GM12872 (cell line): ENCODE data around the gene KRTAP12-1.

Experiments
- TF ChIP-seq, protein P1 (sequence below): IDR thresholded peaks from 3 replicates; pipeline ENCODE4 v1.5.1; 2011; ENCODE audit warnings: low read depth, mild to moderate bottlenecking, low read length, moderate library complexity; ENCODE audit not compliant: insufficient read depth

The KRTAP12-1 gene

GRCh38 chr21:44656868-44657267 lies 25.1 kb downstream of the KRTAP12-1 start:
- TF ChIP-seq, protein P1, sequence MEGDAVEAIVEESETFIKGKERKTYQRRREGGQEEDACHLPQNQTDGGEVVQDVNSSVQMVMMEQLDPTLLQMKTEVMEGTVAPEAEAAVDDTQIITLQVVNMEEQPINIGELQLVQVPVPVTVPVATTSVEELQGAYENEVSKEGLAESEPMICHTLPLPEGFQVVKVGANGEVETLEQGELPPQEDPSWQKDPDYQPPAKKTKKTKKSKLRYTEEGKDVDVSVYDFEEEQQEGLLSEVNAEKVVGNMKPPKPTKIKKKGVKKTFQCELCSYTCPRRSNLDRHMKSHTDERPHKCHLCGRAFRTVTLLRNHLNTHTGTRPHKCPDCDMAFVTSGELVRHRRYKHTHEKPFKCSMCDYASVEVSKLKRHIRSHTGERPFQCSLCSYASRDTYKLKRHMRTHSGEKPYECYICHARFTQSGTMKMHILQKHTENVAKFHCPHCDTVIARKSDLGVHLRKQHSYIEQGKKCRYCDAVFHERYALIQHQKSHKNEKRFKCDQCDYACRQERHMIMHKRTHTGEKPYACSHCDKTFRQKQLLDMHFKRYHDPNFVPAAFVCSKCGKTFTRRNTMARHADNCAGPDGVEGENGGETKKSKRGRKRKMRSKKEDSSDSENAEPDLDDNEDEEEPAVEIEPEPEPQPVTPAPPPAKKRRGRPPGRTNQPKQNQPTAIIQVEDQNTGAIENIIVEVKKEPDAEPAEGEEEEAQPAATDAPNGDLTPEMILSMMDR, result no peak

GRCh38 chr21:44654576-44655175 lies 27.3 kb downstream of the KRTAP12-1 start, which contains the start of gene KRTAP12-4:
KRTAP12-4 (minus strand) TSS chr21:44654659; CDS start chr21:44654614, 45 bp downstream.
- TF ChIP-seq, protein P1, result no peak

GRCh38 chr21:44653656-44654575 lies 28.0 kb downstream of the KRTAP12-1 start:
- TF ChIP-seq, protein P1, result no peak

DNA sequence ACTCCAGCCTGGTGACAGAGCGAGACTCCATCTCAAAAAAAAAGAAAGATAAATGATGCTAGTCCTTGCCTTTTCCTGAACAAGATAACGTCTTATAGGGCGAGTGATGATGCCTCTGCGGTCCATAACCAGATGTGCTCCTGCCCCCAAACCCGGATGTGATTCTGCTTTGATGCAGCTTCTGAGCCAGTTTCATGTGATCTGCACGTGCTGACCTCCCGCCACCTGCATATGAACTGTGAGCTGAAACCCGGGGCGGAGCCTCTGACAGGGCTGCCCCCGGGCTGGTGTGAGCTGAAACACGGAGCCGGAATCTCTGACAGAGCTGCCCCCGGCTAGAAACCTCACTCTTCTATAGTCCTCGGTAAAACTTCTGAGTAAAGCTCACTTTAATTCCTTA lies 28.8 kb downstream of the KRTAP12-1 start:
- TF ChIP-seq, protein P1, result no peak

GRCh38 chr21:44650973-44651675 lies 30.8 kb downstream of the KRTAP12-1 start:
- TF ChIP-seq, protein P1, result no peak

DNA sequence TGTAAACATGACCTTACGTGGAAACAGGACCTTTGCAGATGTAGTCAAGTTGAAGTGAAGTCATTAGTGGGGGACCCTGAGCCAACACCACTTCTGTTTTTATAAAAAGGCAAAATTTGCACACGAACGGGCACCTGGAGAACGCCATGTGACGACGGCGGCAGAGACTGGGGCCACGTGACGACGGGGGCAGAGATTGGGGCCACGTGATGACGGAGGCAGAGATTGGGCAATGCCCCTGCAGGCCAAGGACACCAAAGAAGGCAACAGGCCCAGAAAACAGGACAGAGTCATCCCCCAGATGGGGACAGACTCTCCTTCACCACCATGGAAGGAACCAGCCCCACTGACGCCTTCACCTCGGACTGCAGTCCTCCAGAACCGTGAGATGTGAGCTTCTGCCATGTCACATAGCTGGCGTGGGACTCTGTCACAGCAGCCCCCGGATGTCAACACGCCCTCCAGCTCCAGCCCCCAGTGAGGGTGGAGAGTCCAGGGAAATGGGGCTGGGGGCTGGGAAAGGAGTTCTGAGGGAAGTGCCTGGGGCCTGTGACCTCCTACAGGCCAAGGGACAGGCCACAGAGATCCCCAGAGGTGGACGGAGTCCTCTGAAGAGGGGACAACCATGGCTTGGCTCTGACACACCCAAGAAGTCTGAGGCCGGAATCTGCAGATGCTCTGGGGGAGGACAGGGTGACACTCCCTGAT lies 31.5 kb downstream of the KRTAP12-1 start:
- TF ChIP-seq, protein P1, result no peak
